ENCODE measurements around the gene ITPK1.

DNA sequence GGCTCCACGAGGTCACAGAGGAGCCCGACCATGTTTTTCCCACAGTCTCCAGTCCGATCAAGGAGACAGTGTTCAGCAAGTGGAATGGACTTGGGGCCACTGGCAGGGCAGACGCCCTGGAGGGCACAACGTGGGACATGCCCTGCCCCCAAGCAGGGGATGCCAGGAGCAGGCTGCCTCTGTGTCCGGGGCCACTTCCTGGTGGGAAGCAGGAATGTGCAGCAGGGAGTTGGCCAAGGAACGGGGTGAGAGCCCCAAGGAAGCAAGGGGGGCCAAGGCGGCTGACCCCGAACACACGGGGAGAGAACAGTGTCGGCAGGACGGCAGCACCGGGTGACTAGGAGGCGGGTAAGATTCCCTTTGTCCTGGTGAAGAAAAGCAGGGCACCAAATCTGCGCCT is 100.2 kb downstream of the ITPK1 start:
- no peak for TF ChIP-seq CTCF (IDR thresholded peaks at IDR 0.05; ENCODE audit: borderline replicate concordance, extremely low read depth, low read length, poor library complexity, severe bottlenecking)
- TF ChIP-seq EZH2 (IDR thresholded peaks at IDR 0.05; ENCODE audit: borderline replicate concordance, low read depth, low read length, severe bottlenecking) = no peak

All from DND-41 (cell line).